HEK293 (cell line): ENCODE results near the gene KAT2B.
A peak's percentile ranks its signal among the peaks of the same experiment; 100 is the strongest.

Experiments used
- GLI2 ChIP-seq: fragments of 450-650 bp; formaldehyde crosslinking; IDR thresholded peaks from 2 replicates; pipeline ENCODE4; 2017; ENCODE audit warnings: missing biosample characterization, missing genetic modification characterization, low read depth, borderline replicate concordance
- SETDB1 ChIP-seq: IDR thresholded peaks from one replicate; pipeline ENCODE4 v1.6.1; 2017; ENCODE audit warnings: mild to moderate bottlenecking, low read length, moderate library complexity, mixed read lengths; ENCODE audit not compliant: insufficient read length
- ZBTB21 ChIP-seq: fragments of 450-650 bp; formaldehyde crosslinking; IDR thresholded peaks from 2 replicates; pipeline ENCODE4 v1.5.1; 2017; ENCODE audit warnings: missing biosample characterization, missing genetic modification characterization
- ZBTB7A ChIP-seq: fragments of 450-650 bp; formaldehyde crosslinking; IDR thresholded peaks from 2 replicates; pipeline ENCODE4 v1.5.1; 2016; ENCODE audit warnings: low read depth, missing biosample characterization, missing genetic modification characterization
- ZNF157 ChIP-seq: fragments of 450-650 bp; formaldehyde crosslinking; IDR thresholded peaks from 2 replicates; pipeline ENCODE4 v1.5.1; 2016; ENCODE audit warnings: missing biosample characterization, missing genetic modification characterization
- ZNF16 ChIP-seq: fragments of 450-650 bp; formaldehyde crosslinking; IDR thresholded peaks from 2 replicates; pipeline ENCODE4 v1.5.1; 2016; ENCODE audit warnings: low read depth, missing biosample characterization, missing genetic modification characterization
- ZNF223 ChIP-seq: fragments of 450-650 bp; formaldehyde crosslinking; IDR thresholded peaks from 2 replicates; pipeline ENCODE4 v1.5.1; 2016; ENCODE audit warnings: missing biosample characterization, missing genetic modification characterization
- ZNF280C ChIP-seq: fragments of 450-650 bp; formaldehyde crosslinking; IDR thresholded peaks from 2 replicates; pipeline ENCODE4 v1.5.1; 2016; ENCODE audit warnings: missing biosample characterization, missing genetic modification characterization
- ZNF473 ChIP-seq: fragments of 450-650 bp; formaldehyde crosslinking; IDR thresholded peaks from 2 replicates; pipeline ENCODE4 v1.5.1; 2017; ENCODE audit warnings: missing biosample characterization, missing genetic modification characterization
- ZNF518A ChIP-seq: fragments of 450-650 bp; formaldehyde crosslinking; conservative IDR thresholded peaks from 2 replicates; pipeline ENCODE4 v1.5.1; 2016; ENCODE audit warnings: low read depth, missing biosample characterization, missing genetic modification characterization
- ZNF558 ChIP-seq: fragments of 450-650 bp; formaldehyde crosslinking; IDR thresholded peaks from 2 replicates; pipeline ENCODE4 v1.5.1; 2016; ENCODE audit warnings: missing biosample characterization, missing genetic modification characterization
- ZNF624 ChIP-seq: fragments of 450-650 bp; formaldehyde crosslinking; IDR thresholded peaks from 2 replicates; pipeline ENCODE4 v1.5.1; 2017; ENCODE audit warnings: missing biosample characterization, missing genetic modification characterization
- ZNF776 ChIP-seq: fragments of 450-650 bp; formaldehyde crosslinking; IDR thresholded peaks from 2 replicates; pipeline ENCODE4 v1.5.0; 2017; ENCODE audit warnings: missing biosample characterization, missing genetic modification characterization, borderline replicate concordance
- TF ChIP-seq, protein P1 (sequence below): fragments of 450-650 bp; formaldehyde crosslinking; IDR thresholded peaks from 2 replicates; pipeline ENCODE4 v1.5.1; 2016; ENCODE audit warnings: missing biosample characterization, missing genetic modification characterization
- TF ChIP-seq, protein P2 (sequence below): fragments of 450-650 bp; formaldehyde crosslinking; IDR thresholded peaks from 2 replicates; pipeline ENCODE4 v1.5.1; 2016; ENCODE audit warnings: missing biosample characterization, missing genetic modification characterization, borderline replicate concordance
- TF ChIP-seq, protein P3 (sequence below): IDR thresholded peaks from 2 replicates; pipeline ENCODE4 v1.6.1; 2011; ENCODE audit warnings: mild to moderate bottlenecking, low read depth, low read length, borderline replicate concordance
- TF ChIP-seq, protein P4 (sequence below): fragments of 450-650 bp; formaldehyde crosslinking; IDR thresholded peaks from 2 replicates; pipeline ENCODE4 v1.5.1; 2016; ENCODE audit warnings: missing biosample characterization, missing genetic modification characterization, low read depth
- TF ChIP-seq, protein P5 (sequence below): fragments of 450-650 bp; formaldehyde crosslinking; IDR thresholded peaks from 2 replicates; pipeline ENCODE4 v1.5.1; 2016; ENCODE audit warnings: missing biosample characterization, missing genetic modification characterization, borderline replicate concordance

The KAT2B gene

DNA sequence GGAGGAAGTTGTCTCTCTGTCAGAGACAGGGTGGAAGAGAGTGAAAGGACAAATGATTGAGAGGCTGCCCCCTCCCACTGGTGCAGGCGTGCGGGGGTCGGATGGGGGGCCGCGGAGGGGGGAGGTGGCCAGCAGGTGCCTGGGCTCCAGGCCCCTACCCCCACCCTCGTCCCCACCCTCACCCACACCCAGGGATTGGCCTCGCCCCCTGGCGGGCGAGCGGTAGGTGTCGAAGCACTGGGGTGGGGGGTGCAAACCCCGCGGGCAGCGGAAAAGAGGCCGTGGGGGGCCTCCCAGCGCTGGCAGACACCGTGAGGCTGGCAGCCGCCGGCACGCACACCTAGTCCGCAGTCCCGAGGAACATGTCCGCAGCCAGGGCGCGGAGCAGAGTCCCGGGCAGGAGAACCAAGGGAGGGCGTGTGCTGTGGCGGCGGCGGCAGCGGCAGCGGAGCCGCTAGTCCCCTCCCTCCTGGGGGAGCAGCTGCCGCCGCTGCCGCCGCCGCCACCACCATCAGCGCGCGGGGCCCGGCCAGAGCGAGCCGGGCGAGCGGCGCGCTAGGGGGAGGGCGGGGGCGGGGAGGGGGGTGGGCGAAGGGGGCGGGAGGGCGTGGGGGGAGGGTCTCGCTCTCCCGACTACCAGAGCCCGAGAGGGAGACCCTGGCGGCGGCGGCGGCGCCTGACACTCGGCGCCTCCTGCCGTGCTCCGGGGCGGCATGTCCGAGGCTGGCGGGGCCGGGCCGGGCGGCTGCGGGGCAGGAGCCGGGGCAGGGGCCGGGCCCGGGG is at the start of gene KAT2B (continued):
- TF ChIP-seq ZNF280C (tag by site-specific recombination), result no peak
- TF ChIP-seq SETDB1, result no peak
- no peak for TF ChIP-seq ZNF776 (tag by site-specific recombination)
- TF ChIP-seq ZNF473 (tag by site-specific recombination), result no peak
- no peak for TF ChIP-seq ZNF558 (tag by site-specific recombination)
- no peak for TF ChIP-seq ZNF624 (tag by site-specific recombination)
- no peak for TF ChIP-seq ZNF157 (tag by site-specific recombination)
- no peak for TF ChIP-seq GLI2
- no peak for TF ChIP-seq ZBTB21
- no peak for TF ChIP-seq ZBTB7A (tag by site-specific recombination)
- no peak for TF ChIP-seq ZNF223 (tag by site-specific recombination)
- TF ChIP-seq ZNF16 (tag by site-specific recombination), result no peak
- TF ChIP-seq, protein P1, sequence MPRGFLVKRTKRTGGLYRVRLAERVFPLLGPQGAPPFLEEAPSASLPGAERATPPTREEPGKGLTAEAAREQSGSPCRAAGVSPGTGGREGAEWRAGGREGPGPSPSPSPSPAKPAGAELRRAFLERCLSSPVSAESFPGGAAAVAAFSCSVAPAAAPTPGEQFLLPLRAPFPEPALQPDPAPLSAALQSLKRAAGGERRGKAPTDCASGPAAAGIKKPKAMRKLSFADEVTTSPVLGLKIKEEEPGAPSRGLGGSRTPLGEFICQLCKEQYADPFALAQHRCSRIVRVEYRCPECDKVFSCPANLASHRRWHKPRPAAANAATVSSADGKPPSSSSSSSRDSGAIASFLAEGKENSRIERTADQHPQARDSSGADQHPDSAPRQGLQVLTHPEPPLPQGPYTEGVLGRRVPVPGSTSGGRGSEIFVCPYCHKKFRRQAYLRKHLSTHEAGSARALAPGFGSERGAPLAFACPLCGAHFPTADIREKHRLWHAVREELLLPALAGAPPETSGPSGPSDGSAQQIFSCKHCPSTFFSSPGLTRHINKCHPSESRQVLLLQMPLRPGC (tag by site-specific recombination), result 0 out of 2 replicates have a peak, but pooled peaks have one; percentile 37
- TF ChIP-seq, protein P2, sequence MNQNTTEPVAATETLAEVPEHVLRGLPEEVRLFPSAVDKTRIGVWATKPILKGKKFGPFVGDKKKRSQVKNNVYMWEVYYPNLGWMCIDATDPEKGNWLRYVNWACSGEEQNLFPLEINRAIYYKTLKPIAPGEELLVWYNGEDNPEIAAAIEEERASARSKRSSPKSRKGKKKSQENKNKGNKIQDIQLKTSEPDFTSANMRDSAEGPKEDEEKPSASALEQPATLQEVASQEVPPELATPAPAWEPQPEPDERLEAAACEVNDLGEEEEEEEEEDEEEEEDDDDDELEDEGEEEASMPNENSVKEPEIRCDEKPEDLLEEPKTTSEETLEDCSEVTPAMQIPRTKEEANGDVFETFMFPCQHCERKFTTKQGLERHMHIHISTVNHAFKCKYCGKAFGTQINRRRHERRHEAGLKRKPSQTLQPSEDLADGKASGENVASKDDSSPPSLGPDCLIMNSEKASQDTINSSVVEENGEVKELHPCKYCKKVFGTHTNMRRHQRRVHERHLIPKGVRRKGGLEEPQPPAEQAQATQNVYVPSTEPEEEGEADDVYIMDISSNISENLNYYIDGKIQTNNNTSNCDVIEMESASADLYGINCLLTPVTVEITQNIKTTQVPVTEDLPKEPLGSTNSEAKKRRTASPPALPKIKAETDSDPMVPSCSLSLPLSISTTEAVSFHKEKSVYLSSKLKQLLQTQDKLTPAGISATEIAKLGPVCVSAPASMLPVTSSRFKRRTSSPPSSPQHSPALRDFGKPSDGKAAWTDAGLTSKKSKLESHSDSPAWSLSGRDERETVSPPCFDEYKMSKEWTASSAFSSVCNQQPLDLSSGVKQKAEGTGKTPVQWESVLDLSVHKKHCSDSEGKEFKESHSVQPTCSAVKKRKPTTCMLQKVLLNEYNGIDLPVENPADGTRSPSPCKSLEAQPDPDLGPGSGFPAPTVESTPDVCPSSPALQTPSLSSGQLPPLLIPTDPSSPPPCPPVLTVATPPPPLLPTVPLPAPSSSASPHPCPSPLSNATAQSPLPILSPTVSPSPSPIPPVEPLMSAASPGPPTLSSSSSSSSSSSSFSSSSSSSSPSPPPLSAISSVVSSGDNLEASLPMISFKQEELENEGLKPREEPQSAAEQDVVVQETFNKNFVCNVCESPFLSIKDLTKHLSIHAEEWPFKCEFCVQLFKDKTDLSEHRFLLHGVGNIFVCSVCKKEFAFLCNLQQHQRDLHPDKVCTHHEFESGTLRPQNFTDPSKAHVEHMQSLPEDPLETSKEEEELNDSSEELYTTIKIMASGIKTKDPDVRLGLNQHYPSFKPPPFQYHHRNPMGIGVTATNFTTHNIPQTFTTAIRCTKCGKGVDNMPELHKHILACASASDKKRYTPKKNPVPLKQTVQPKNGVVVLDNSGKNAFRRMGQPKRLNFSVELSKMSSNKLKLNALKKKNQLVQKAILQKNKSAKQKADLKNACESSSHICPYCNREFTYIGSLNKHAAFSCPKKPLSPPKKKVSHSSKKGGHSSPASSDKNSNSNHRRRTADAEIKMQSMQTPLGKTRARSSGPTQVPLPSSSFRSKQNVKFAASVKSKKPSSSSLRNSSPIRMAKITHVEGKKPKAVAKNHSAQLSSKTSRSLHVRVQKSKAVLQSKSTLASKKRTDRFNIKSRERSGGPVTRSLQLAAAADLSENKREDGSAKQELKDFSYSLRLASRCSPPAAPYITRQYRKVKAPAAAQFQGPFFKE (tag by site-specific recombination), result no peak
- TF ChIP-seq, protein P3, sequence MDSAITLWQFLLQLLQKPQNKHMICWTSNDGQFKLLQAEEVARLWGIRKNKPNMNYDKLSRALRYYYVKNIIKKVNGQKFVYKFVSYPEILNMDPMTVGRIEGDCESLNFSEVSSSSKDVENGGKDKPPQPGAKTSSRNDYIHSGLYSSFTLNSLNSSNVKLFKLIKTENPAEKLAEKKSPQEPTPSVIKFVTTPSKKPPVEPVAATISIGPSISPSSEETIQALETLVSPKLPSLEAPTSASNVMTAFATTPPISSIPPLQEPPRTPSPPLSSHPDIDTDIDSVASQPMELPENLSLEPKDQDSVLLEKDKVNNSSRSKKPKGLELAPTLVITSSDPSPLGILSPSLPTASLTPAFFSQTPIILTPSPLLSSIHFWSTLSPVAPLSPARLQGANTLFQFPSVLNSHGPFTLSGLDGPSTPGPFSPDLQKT, result no peak
- TF ChIP-seq, protein P4, sequence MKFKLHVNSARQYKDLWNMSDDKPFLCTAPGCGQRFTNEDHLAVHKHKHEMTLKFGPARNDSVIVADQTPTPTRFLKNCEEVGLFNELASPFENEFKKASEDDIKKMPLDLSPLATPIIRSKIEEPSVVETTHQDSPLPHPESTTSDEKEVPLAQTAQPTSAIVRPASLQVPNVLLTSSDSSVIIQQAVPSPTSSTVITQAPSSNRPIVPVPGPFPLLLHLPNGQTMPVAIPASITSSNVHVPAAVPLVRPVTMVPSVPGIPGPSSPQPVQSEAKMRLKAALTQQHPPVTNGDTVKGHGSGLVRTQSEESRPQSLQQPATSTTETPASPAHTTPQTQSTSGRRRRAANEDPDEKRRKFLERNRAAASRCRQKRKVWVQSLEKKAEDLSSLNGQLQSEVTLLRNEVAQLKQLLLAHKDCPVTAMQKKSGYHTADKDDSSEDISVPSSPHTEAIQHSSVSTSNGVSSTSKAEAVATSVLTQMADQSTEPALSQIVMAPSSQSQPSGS, result no peak
- TF ChIP-seq ZNF518A (tag by site-specific recombination), result no peak
- TF ChIP-seq, protein P5, sequence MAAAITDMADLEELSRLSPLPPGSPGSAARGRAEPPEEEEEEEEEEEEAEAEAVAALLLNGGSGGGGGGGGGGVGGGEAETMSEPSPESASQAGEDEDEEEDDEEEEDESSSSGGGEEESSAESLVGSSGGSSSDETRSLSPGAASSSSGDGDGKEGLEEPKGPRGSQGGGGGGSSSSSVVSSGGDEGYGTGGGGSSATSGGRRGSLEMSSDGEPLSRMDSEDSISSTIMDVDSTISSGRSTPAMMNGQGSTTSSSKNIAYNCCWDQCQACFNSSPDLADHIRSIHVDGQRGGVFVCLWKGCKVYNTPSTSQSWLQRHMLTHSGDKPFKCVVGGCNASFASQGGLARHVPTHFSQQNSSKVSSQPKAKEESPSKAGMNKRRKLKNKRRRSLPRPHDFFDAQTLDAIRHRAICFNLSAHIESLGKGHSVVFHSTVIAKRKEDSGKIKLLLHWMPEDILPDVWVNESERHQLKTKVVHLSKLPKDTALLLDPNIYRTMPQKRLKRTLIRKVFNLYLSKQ (tag by site-specific recombination), result no peak
